PC-9 (cell line): Measurements from ENCODE around the gene B4GALT1. TPM values are rescaled to one million over a fixed set of nuclear protein-coding genes. Genes with fewer than 3 reads are reported as not detected.

Source experiments
- BruUV-seq: library from RNA; stranded (reverse); fragments of 400-500 nt; replicated peaks from 2 replicates; lab custom pipeline; 2021; lab: Mats Ljungman, UMichigan
- CTCF ChIA-PET: fragments of 300-600 bp; sonication (Branson Sonifier 250); formaldehyde crosslinking; loops from one replicate; lab custom pipeline; 2022; ENCODE audit warnings: antibody characterized with exemption; lab: Charles Lee
- POLR2A ChIA-PET: fragments of 300-600 bp; sonication (Branson Sonifier 250); formaldehyde crosslinking; loops from one replicate; lab custom pipeline; 2022; ENCODE audit warnings: antibody characterized with exemption; ENCODE audit not compliant: unreplicated experiment; lab: Charles Lee
- DNase-seq, 2 experiments: peaks; one replicate each; pipeline versions ENCODE4 v3.0.0 to v3.0.0-alpha.2; 2015 to 2022; ENCODE audit warnings: mixed read lengths in 1 of 2
- H2AFZ ChIP-seq: fragments of 200-600 bp; sonication (generic); 2 replicates; pipeline ENCODE4 v1.8.1; 2017; ENCODE audit warnings: antibody characterized with exemption
- H3F3A ChIP-seq: fragments of 200-600 bp; sonication (generic); 2 replicates; pipeline ENCODE4 v1.8.1; 2017; ENCODE audit warnings: antibody characterized with exemption, mild to moderate bottlenecking, low read depth; ENCODE audit not compliant: insufficient read depth
- H3K27ac ChIP-seq: fragments of 200-600 bp; sonication (generic); 2 replicates; pipeline ENCODE4 v1.6.1; 2016; ENCODE audit warnings: mixed run types
- H3K27me3 ChIP-seq: fragments of 200-600 bp; sonication (generic); 2 replicates; pipeline ENCODE4 v1.6.1; 2016; ENCODE audit warnings: low read depth, mixed run types; ENCODE audit not compliant: insufficient read depth
- H3K36me3 ChIP-seq: fragments of 200-600 bp; sonication (generic); 2 replicates; pipeline ENCODE4 v1.6.1; 2016; ENCODE audit warnings: low read depth, mixed run types
- H3K4me1 ChIP-seq: fragments of 200-600 bp; sonication (generic); replicated peaks from 2 replicates; pipeline ENCODE4 v1.6.1; 2016; ENCODE audit warnings: mixed run types; ENCODE audit not compliant: insufficient read depth
- H3K4me2 ChIP-seq: fragments of 200-600 bp; sonication (generic); 2 replicates; pipeline ENCODE4 v1.6.1; 2017; ENCODE audit warnings: mixed run types
- H3K4me3 ChIP-seq: fragments of 200-600 bp; sonication (generic); 2 replicates; pipeline ENCODE4 v1.6.1; 2016; ENCODE audit warnings: mixed run types
- H3K79me2 ChIP-seq: fragments of 200-600 bp; sonication (generic); 2 replicates; pipeline ENCODE4 v1.6.1; 2017; ENCODE audit warnings: low read depth, mixed run types
- H3K9me2 ChIP-seq: fragments of 200-600 bp; sonication (generic); 2 replicates; pipeline ENCODE4 v1.8.1; 2017; ENCODE audit warnings: mild to moderate bottlenecking; ENCODE audit not compliant: insufficient read depth
- H3K9me3 ChIP-seq: fragments of 200-600 bp; sonication (generic); 2 replicates; pipeline ENCODE4 v1.8.1; 2016; ENCODE audit warnings: low read depth; ENCODE audit not compliant: insufficient read depth
- H4K20me1 ChIP-seq: fragments of 200-600 bp; sonication (generic); 2 replicates; pipeline ENCODE4 v1.8.1; 2017; ENCODE audit not compliant: insufficient read depth
- CTCF ChIP-seq: fragments of 200-600 bp; sonication (generic); conservative IDR thresholded peaks from 2 replicates; pipeline ENCODE4 v1.6.1; 2017; ENCODE audit warnings: mixed run types, antibody characterized with exemption, mild to moderate bottlenecking, moderate library complexity
- EZH2 ChIP-seq: fragments of 200-600 bp; sonication (generic); IDR thresholded peaks from 2 replicates; pipeline ENCODE4 v1.8.0; 2017; ENCODE audit warnings: antibody characterized with exemption, low read depth
- intact Hi-C: fragments of 100-400 bp; cut with micrococcal nuclease; formaldehyde crosslinking; loops from one replicate; pipeline ENCODE4 v1.10.0; 2022; ENCODE audit not compliant: unreplicated experiment
- total RNA-seq: library from RNA; stranded (reverse); gene quantifications from 2 replicates; pipeline ENCODE4 v1.2.3, GENCODE V29; 2021

The B4GALT1 gene
- total RNA-seq, 1 experiment from 2014 or later = 87.2 TPM

GRCh38 chr9:33185406-33185805 is 18.3 kb upstream of the B4GALT1 start:
- no peaks in the 10 kb centered on the region for H4K20me1 ChIP-seq
- peaks cover 28% of the 10 kb centered on the region for H3K4me1 ChIP-seq
- DNase-seq = no peak
- POLR2A ChIA-PET = no interaction called here
- no peaks in the 10 kb centered on the region for H3K79me2 ChIP-seq
- no peaks in the 10 kb centered on the region for H3K36me3 ChIP-seq
- no peaks in the 10 kb centered on the region for H3K27me3 ChIP-seq
- TF ChIP-seq CTCF = no peak
- TF ChIP-seq EZH2 = no peak
- H3K9me3 ChIP-seq = no peaks in the 10 kb centered on the region
- peak overlapping the region; percentile 32; the same call in 1 of the 2 replicates for H3K27ac ChIP-seq
- no peak overlapping the region for H3K4me3 ChIP-seq
- H3F3A ChIP-seq = no peaks in the 10 kb centered on the region
- peak overlapping the region; percentile 34; the same call in 1 of the 2 replicates for H3K4me2 ChIP-seq
- no peaks in the 10 kb centered on the region for H3K9me2 ChIP-seq
- no TSS peak for BruUV-seq
- intact Hi-C loops = no loop called here
- no peak overlapping the region for H2AFZ ChIP-seq
- CTCF ChIA-PET = no interaction called here

- H3F3A ChIP-seq = no peaks in the 10 kb centered on the region
- ChIA-PET POLR2A (interaction anchor here (0.5 kb wide), 1 partner anchor 189 kb away, joined by 7 read pairs; no protein-coding TSS in a partner anchor), CTCF (interaction anchor here (0.7 kb wide), 1 partner anchor 27 kb away, joined by 3 read pairs; no protein-coding TSS in a partner anchor)
- BruUV-seq = no TSS peak
- intact Hi-C loops = no loop called here
- H3K27me3 ChIP-seq = no peaks in the 10 kb centered on the region
- peak overlapping the region; percentile 32; the same call in 1 of the 2 replicates for H3K27ac ChIP-seq
- no peak for DNase-seq
- no peaks in the 10 kb centered on the region for H4K20me1 ChIP-seq
- H3K4me2 ChIP-seq = peak overlapping the region; percentile 34; the same call in 1 of the 2 replicates
- no peak for TF ChIP-seq EZH2
- TF ChIP-seq CTCF = no peak
- H2AFZ ChIP-seq = no peak overlapping the region
- H3K79me2 ChIP-seq = no peaks in the 10 kb centered on the region
- no peak overlapping the region for H3K4me3 ChIP-seq
- H3K9me3 ChIP-seq = no peaks in the 10 kb centered on the region
- no peaks in the 10 kb centered on the region for H3K9me2 ChIP-seq
- peaks cover 28% of the 10 kb centered on the region for H3K4me1 ChIP-seq
- H3K36me3 ChIP-seq = no peaks in the 10 kb centered on the region
These were observed 17.8 kb upstream of the B4GALT1 start for GRCh38 chr9:33184963-33185362.

GRCh38 chr9:33182519-33182918 is 15.4 kb upstream of the B4GALT1 start:
- ChIA-PET POLR2A (interaction anchor here (0.7 kb wide), 1 partner anchor 83 kb away, joined by 3 read pairs; no protein-coding TSS in a partner anchor), CTCF (no interaction called here)
- Histone ChIP-seq H3K79me2 (no peaks in the 10 kb centered on the region), H3K27ac (no peak overlapping the region), H4K20me1 (no peaks in the 10 kb centered on the region), H3K9me2 (no peaks in the 10 kb centered on the region), H3F3A (no peaks in the 10 kb centered on the region), H3K4me1 (peaks cover 28% of the 10 kb centered on the region), H3K4me3 (no peak overlapping the region), H2AFZ (no peak overlapping the region), H3K27me3 (no peaks in the 10 kb centered on the region), H3K4me2 (no peak overlapping the region), H3K9me3 (no peaks in the 10 kb centered on the region), H3K36me3 (no peaks in the 10 kb centered on the region)
- no TSS peak for BruUV-seq
- no peak for TF ChIP-seq CTCF
- TF ChIP-seq EZH2 = no peak
- no peak for DNase-seq
- intact Hi-C loops = no loop called here
